PFSK-1 (cell line): ENCODE measurements around the gene MOB3A.

ENCODE experiments used
- FOXP2 ChIP-seq: optimal IDR thresholded peaks from 2 replicates; pipeline ENCODE3; 2011; ENCODE audit warnings: borderline replicate concordance, control low read depth, inconsistent platforms; ENCODE audit not compliant: insufficient read depth; ENCODE audit errors: extremely low read length, extremely low read depth
- POLR2AphosphoS5 ChIP-seq: IDR thresholded peaks from 2 replicates; pipeline ENCODE4 v1.6.1; 2012; ENCODE audit warnings: low read depth, mild to moderate bottlenecking, control low read depth, low read length, moderate library complexity
- REST ChIP-seq, 2 experiments: IDR thresholded peaks; 2 replicates each; pipeline versions ENCODE4 v1.6.1 to v1.8.0; 2011 to 2012; ENCODE audit warnings: low read depth in 2 of 2, low read length in 2 of 2, control low read depth in 1 of 2, inconsistent platforms in 1 of 2, mild to moderate bottlenecking in 1 of 2, moderate library complexity in 1 of 2; ENCODE audit not compliant: insufficient read depth in 1 of 2

- no peak for TF ChIP-seq REST (IDR thresholded peaks at IDR 0.05; ENCODE audit: insufficient read depth in 1 of 2, low read depth in 2 of 2, low read length in 2 of 2)
- no peak for TF ChIP-seq POLR2AphosphoS5
- TF ChIP-seq FOXP2: no peak
These were observed 23.2 kb downstream of the MOB3A start for GRCh38 chr19:2072757-2073551.
